Fibroblast of peridontal ligament (primary cell): ENCODE measurements around the gene PLCD1.
"Not testable (repeated sequence)": the region's sequence is repeated elsewhere in the genome, so short reads cannot be mapped to it uniquely, and the experiment has no call there.

Experiments used
- DNase-seq: peaks from one replicate; pipeline ENCODE4 v3.0.0-alpha.2; 2010; ENCODE audit errors: extremely low read depth

PLCD1 gene

GRCh38 chr3:38000242-38000916, 29.1 kb downstream of the PLCD1 start:
- DNase-seq, result no peak

- DNase-seq, result no peak
Observed at GRCh38 chr3:37999836-38000235, 29.6 kb downstream of the PLCD1 start.

- DNase-seq, result no peak
Observed at GRCh38 chr3:37997791-37998370, 31.6 kb downstream of the PLCD1 start.

GRCh38 chr3:37997342-37997741, 32.1 kb downstream of the PLCD1 start:
- DNase-seq, result no peak

GRCh38 chr3:37996785-37997301, 32.6 kb downstream of the PLCD1 start:
- DNase-seq, result peak; percentile 74

GRCh38 chr3:37995652-37996641, 33.5 kb downstream of the PLCD1 start:
- DNase-seq, result no peak

- DNase-seq, result no peak
Observed at GRCh38 chr3:37994639-37994972, 34.8 kb downstream of the PLCD1 start.

- DNase-seq, result peak; percentile 64
Observed at GRCh38 chr3:37993820-37994638, 35.4 kb downstream of the PLCD1 start.

GRCh38 chr3:37993460-37993819, 36.0 kb downstream of the PLCD1 start:
- DNase-seq, result no peak

- DNase-seq, result no peak
Observed at GRCh38 chr3:37993067-37993455, 36.4 kb downstream of the PLCD1 start.

- DNase-seq, result no peak
Observed at GRCh38 chr3:37992271-37993066, 37.0 kb downstream of the PLCD1 start.

- DNase-seq, result no peak
Observed at GRCh38 chr3:37991823-37992222, 37.6 kb downstream of the PLCD1 start.

GRCh38 chr3:37991109-37991508, 38.3 kb downstream of the PLCD1 start:
- DNase-seq, result no peak

GRCh38 chr3:37990527-37990926, 38.9 kb downstream of the PLCD1 start, which contains the start of gene VILL:
TSS of gene VILL (plus strand) at chr3:37990786. CDS start at chr3:37993673, 2,887 bp downstream.
- DNase-seq, result no peak

GRCh38 chr3:37989821-37990480, 39.5 kb downstream of the PLCD1 start:
- DNase-seq, result no peak

GRCh38 chr3:37988931-37989525, 40.4 kb downstream of the PLCD1 start:
- no peak for DNase-seq

GRCh38 chr3:37988376-37988775, 41.1 kb downstream of the PLCD1 start:
- not testable (repeated sequence) for DNase-seq

GRCh38 chr3:37987751-37988179, 41.7 kb downstream of the PLCD1 start:
- no peak for DNase-seq

GRCh38 chr3:37987315-37987697, 42.1 kb downstream of the PLCD1 start:
- no peak for DNase-seq
